AG09309 (cell line): ENCODE results near the gene RPS2.

Source experiments
- DNase-seq: peaks from one replicate; pipeline ENCODE4 v3.0.0-alpha.2; 2010; ENCODE audit warnings: low read depth
- H3K4me3 ChIP-seq: 2 replicates; pipeline ENCODE4 v1.5.1; 2011; ENCODE audit warnings: mild to moderate bottlenecking, low read depth, low read length, moderate library complexity; ENCODE audit not compliant: control insufficient read depth
- TF ChIP-seq, protein P1 (sequence below): IDR thresholded peaks from 2 replicates; pipeline ENCODE4 v1.5.1; 2011; ENCODE audit warnings: mild to moderate bottlenecking, low read depth, low read length, inconsistent platforms; ENCODE audit not compliant: insufficient read depth, control insufficient read depth; ENCODE audit errors: missing control alignments

Gene RPS2

DNA sequence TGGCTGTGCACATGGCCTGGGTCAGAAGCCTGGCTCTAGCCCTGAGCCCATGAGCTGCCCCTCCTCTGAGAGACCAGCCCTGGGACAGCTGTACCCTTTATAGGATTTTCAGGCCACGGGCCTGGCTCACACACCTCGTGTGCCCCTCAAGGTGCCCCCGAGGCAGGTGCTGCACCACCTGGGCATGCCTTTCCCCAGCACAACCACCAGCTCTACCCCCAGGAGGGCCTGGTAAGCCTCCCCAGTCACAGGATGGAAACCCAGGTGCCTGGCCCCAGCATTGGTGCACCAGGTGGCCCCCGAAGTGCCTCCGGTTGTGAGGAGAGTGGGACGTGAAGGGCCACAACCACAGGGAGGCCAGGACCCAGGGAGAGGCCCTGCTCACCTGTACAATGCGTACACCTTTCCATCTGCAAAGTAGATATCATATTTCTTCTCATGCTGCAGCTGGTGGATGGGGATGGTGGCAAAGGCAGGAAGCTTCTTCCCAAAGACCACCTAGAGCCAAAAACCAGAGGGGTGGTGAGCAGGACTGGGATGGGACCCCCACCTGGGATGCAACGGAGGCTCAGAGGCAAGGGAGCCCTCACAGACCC lies 38.7 kb upstream of the RPS2 start:
- no peak for DNase-seq
- TF ChIP-seq, protein P1, sequence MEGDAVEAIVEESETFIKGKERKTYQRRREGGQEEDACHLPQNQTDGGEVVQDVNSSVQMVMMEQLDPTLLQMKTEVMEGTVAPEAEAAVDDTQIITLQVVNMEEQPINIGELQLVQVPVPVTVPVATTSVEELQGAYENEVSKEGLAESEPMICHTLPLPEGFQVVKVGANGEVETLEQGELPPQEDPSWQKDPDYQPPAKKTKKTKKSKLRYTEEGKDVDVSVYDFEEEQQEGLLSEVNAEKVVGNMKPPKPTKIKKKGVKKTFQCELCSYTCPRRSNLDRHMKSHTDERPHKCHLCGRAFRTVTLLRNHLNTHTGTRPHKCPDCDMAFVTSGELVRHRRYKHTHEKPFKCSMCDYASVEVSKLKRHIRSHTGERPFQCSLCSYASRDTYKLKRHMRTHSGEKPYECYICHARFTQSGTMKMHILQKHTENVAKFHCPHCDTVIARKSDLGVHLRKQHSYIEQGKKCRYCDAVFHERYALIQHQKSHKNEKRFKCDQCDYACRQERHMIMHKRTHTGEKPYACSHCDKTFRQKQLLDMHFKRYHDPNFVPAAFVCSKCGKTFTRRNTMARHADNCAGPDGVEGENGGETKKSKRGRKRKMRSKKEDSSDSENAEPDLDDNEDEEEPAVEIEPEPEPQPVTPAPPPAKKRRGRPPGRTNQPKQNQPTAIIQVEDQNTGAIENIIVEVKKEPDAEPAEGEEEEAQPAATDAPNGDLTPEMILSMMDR = no peak
- H3K4me3 ChIP-seq = no peak overlapping the region

DNA sequence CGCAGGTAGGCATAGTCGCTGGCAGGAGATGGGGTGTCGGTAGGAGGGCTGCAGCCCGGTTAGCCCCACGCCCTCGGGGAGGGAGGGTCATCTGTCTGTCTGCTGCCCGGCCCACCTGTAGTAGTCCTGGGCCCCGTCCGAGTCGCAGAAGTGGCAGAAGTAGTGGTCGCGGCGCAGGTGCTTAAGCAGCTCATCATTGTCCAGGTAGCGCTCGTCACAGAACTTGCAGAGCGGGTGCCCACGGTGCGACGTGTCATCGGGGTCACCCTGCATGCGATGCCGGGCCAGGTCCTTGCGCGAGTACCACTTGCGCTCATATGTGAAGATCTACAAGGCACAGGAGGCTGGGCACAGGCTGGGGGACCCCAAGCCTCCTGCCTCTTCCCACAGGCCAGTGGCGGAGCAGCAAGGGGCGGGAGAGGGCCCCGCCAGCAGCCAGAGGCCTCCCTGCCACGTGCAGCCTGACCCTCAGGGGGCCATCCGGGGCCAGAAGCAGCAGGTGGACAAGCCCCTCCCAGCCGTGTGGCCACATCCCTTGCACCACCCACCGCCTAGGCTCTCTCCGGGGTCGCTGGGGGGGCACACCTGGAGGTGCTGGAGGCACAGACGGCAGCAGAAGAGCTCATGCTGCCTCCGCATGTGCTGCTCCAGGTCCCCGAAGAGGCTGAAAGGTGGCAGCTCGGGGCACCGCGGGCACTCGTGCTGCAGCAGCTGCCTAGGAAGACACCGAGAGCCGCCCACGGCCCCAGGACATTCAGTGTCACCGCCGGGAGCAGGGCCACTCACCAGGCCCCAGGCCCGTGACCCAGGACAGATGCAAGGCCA lies 38.0 kb upstream of the RPS2 start:
- TF ChIP-seq, protein P1 = no peak
- no peak overlapping the region for H3K4me3 ChIP-seq
- DNase-seq = no peak

DNA sequence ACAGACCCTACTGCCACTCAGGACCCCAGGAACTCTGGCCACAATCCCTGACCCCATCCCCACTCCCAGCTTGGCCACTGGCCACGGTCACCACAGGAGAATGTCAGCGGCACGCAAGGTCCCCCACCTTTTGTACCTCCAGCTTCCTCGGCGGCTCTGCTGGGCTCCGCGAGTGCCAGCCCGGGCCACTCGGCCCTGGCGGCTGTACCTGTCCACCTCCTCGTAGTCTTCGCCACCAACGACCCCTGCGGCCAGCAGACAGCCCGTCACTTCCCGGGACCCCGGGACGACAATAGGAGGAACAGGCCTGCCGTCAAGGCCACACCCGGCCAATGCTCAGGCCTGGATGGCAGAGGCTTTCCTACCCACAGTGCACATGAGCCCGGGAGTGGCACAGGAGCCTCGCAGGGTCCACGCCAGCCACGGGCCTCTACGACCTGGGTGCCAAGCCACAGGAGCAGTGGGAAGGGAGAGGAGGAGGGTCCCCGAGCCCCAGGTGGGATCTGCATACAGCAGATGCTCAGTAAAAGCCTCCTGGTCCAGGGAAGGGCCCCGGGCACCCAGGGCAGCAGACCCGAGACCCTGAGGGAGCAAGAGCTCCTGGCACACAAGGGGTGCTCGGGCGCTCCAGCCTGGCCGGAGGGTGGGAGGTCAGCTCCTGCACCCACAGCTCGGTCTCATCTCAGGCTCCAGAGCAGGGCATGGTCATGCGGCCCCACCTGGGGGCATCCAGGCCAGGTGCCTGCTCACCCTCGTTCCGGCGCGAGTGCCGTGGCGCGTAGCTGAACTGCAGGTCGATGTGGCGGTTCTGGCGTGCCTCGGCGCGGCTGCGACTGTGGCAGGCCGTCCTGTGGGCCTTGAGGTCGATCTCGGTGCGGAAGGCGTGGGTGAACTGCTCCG lies 37.1 kb upstream of the RPS2 start:
- no peak overlapping the region for H3K4me3 ChIP-seq
- DNase-seq = no peak
- TF ChIP-seq, protein P1 = no peak

DNA sequence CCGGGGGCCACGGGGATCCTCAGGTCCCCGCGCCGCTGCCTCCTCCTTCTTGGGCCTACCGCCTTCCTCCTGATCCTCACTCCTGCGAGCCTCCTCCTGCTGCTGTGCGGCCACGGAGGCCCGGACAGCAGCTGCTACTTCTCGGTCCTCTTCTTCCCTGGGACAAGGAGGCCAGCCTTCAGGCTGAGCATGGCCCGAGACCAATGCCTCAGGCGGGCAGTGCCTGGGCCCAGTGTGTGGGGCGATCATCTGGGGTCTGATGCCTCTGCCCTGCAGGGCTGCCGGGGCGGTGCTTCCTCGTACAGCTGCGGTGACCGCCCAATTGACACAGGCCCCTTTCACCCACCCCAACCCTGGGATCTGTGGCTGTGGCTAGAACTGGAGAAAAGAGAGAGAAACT lies 36.4 kb upstream of the RPS2 start:
- no peak for DNase-seq
- no peak overlapping the region for H3K4me3 ChIP-seq
- TF ChIP-seq, protein P1 = no peak

DNA sequence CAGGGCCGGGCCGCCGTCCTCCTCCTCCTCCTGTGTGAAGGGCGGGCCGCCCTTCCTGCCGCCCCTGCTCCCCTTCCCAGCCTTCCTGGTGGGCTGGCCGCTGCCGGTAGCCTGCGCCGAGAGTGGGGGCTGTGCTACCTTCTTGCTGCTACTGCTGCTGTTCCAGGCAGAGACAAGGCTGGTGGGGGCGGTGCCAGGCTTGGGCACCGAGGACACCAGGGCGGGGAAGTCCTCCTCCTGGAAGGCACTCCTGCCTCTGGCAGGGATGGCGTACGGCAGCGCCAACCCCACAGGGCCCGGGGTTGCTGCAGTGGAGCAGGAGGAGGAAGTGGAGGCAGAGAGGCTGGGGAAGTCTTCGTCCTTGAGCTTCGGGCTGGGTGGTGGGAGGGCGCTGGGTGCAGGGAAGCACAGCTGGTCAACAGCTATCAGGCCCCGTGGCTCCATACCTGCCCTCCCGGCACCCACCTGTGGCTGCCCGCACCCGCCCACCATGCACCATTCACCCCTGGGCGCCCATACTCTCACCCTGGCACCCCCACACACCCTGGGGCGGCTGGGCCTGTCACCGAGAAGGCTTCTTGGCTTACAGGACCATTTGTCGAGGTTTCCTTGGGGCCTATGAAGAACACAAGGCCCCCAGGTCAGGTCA lies 35.4 kb upstream of the RPS2 start:
- H3K4me3 ChIP-seq = no peak overlapping the region
- no peak for DNase-seq
- TF ChIP-seq, protein P1 = no peak
